Ishikawa (cell line): ENCODE results near the gene PARN.

Experiments
- CREB1 ChIP-seq: IDR thresholded peaks from 2 replicates; pipeline ENCODE4 v1.6.1; 2012; ENCODE audit warnings: low read depth
- EGR1 ChIP-seq: IDR thresholded peaks from 2 replicates; pipeline ENCODE4 v1.6.1; 2012
- EP300 ChIP-seq: IDR thresholded peaks from 2 replicates; pipeline ENCODE4 v1.6.1; 2012; ENCODE audit warnings: borderline replicate concordance
- FOXM1 ChIP-seq: IDR thresholded peaks from 2 replicates; pipeline ENCODE4 v1.6.1; 2012; ENCODE audit warnings: low read depth, borderline replicate concordance
- NFIC ChIP-seq: IDR thresholded peaks from 2 replicates; pipeline ENCODE4 v1.6.1; 2012
- RAD21 ChIP-seq: IDR thresholded peaks from 2 replicates; pipeline ENCODE4 v1.6.1; 2012; ENCODE audit warnings: low read depth
- TAF1 ChIP-seq: IDR thresholded peaks from 2 replicates; pipeline ENCODE4 v1.6.1; 2012; ENCODE audit warnings: low read depth, mild to moderate bottlenecking
- TCF12 ChIP-seq: IDR thresholded peaks from 2 replicates; pipeline ENCODE4 v1.6.1; 2012; ENCODE audit warnings: low read depth
- TEAD4 ChIP-seq: IDR thresholded peaks from 2 replicates; pipeline ENCODE4 v1.6.1; 2012
- USF1 ChIP-seq: IDR thresholded peaks from 2 replicates; pipeline ENCODE4 v1.6.1; 2012
- YY1 ChIP-seq: IDR thresholded peaks from 2 replicates; pipeline ENCODE4 v1.6.1; 2012; ENCODE audit warnings: low read depth
- ZBTB7A ChIP-seq: IDR thresholded peaks from 2 replicates; pipeline ENCODE4 v1.6.1; 2012; ENCODE audit warnings: low read depth
- TF ChIP-seq, protein P1 (sequence below): IDR thresholded peaks from 2 replicates; pipeline ENCODE4 v1.6.1; 2012
- TF ChIP-seq, protein P2 (sequence below): IDR thresholded peaks from 2 replicates; pipeline ENCODE4 v1.6.1; 2012; ENCODE audit warnings: low read depth, mild to moderate bottlenecking

GRCh38 chr16:14452066-14452465 is 178.0 kb downstream of the PARN start:
- no peak for TF ChIP-seq TAF1
- TF ChIP-seq RAD21 = no peak
- TF ChIP-seq, protein P1, sequence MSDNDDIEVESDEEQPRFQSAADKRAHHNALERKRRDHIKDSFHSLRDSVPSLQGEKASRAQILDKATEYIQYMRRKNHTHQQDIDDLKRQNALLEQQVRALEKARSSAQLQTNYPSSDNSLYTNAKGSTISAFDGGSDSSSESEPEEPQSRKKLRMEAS = no peak
- no peak for TF ChIP-seq EP300
- no peak for TF ChIP-seq USF1
- TF ChIP-seq NFIC = no peak
- TF ChIP-seq, protein P2, sequence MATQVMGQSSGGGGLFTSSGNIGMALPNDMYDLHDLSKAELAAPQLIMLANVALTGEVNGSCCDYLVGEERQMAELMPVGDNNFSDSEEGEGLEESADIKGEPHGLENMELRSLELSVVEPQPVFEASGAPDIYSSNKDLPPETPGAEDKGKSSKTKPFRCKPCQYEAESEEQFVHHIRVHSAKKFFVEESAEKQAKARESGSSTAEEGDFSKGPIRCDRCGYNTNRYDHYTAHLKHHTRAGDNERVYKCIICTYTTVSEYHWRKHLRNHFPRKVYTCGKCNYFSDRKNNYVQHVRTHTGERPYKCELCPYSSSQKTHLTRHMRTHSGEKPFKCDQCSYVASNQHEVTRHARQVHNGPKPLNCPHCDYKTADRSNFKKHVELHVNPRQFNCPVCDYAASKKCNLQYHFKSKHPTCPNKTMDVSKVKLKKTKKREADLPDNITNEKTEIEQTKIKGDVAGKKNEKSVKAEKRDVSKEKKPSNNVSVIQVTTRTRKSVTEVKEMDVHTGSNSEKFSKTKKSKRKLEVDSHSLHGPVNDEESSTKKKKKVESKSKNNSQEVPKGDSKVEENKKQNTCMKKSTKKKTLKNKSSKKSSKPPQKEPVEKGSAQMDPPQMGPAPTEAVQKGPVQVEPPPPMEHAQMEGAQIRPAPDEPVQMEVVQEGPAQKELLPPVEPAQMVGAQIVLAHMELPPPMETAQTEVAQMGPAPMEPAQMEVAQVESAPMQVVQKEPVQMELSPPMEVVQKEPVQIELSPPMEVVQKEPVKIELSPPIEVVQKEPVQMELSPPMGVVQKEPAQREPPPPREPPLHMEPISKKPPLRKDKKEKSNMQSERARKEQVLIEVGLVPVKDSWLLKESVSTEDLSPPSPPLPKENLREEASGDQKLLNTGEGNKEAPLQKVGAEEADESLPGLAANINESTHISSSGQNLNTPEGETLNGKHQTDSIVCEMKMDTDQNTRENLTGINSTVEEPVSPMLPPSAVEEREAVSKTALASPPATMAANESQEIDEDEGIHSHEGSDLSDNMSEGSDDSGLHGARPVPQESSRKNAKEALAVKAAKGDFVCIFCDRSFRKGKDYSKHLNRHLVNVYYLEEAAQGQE = no peak
- no peak for TF ChIP-seq TCF12
- no peak for TF ChIP-seq EGR1
- no peak for TF ChIP-seq TEAD4
- TF ChIP-seq YY1 = no peak
- TF ChIP-seq CREB1 = no peak
- TF ChIP-seq ZBTB7A = no peak
- TF ChIP-seq FOXM1 = no peak
